ENCODE results near the gene LRIT1.

LRIT1 gene

DNA sequence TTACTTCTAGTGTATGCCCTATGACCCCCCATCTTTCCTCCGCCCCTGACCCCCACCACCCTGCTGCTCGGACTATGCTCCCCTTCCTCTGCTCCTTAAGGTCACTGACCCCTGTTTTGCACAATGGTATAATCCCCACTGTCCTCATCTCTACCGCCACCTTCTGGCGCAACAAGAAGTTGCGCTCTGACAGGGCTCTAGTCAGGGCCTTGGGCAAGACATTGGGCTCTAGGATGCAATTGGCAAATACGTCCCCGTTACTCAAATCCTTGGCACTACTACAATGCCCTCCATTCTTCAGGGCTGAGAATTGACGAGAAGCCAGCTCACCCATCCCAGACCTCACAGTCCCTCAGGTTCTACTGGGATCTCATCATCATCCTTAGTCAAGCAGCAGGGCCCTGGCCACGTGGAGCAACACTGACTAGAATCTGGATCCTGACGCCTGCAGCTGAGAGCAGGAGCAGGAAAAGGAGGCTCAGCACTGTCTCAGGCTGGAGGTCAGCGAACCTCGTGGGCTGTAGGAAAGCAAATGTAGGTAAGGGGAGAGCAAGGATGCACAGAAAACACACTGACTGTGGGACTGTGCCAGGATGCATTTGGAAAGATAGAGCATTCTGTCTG, 26.6 kb downstream of the LRIT1 start:
- H3K36me3 ChIP-seq (ENCODE audit: control insufficient read depth in 4 of 4, insufficient read depth in 4 of 4, low read length in 3 of 4) = no peaks in the 10 kb centered on the region
- POLR2A ChIA-PET = no interaction called here
- H3K4me3 ChIP-seq (ENCODE audit: control insufficient read depth in 1 of 7, extremely low read depth in 1 of 7, insufficient read depth in 4 of 7, low read depth in 2 of 7, low read length in 6 of 7) = peak overlapping the region in 1 of 7 experiments; percentile 66
- peaks cover 0 to 3% (median 0%) of the 10 kb centered on the region in 5 experiments for H3K9me3 ChIP-seq (ENCODE audit: control extremely low read depth in 1 of 5, control insufficient read depth in 4 of 5, insufficient read depth in 2 of 5, low read depth in 1 of 5, low read length in 4 of 5)
- WGBS (ENCODE audit: insufficient coverage) = 50% methylated on average over 11 of the region's 12 CpGs
- no peak overlapping the region for H3K27ac ChIP-seq (ENCODE audit: insufficient read depth in 1 of 2, low read depth in 1 of 2, low read length in 2 of 2, poor library complexity in 1 of 2, severe bottlenecking in 2 of 2)
- CTCF ChIA-PET = interaction anchor here (1.0 to 1.4 kb wide), 3 partner anchors 19 to 48 kb away, joined by 3 read pairs; no protein-coding TSS in a partner anchor
- peak; percentile 29 to 63 (median 50) for DNase-seq
- H3K4me1 ChIP-seq (ENCODE audit: control extremely low read depth in 1 of 4, control insufficient read depth in 4 of 4, insufficient read depth in 4 of 4, low read length in 3 of 4) = no peaks in the 10 kb centered on the region
- peaks cover 0 to 18% (median 4%) of the 10 kb centered on the region in 5 experiments for H3K27me3 ChIP-seq (replicated peaks in 2 of 5; ENCODE audit: control insufficient read depth in 4 of 5, insufficient read depth in 5 of 5, low read length in 4 of 5)

DNA sequence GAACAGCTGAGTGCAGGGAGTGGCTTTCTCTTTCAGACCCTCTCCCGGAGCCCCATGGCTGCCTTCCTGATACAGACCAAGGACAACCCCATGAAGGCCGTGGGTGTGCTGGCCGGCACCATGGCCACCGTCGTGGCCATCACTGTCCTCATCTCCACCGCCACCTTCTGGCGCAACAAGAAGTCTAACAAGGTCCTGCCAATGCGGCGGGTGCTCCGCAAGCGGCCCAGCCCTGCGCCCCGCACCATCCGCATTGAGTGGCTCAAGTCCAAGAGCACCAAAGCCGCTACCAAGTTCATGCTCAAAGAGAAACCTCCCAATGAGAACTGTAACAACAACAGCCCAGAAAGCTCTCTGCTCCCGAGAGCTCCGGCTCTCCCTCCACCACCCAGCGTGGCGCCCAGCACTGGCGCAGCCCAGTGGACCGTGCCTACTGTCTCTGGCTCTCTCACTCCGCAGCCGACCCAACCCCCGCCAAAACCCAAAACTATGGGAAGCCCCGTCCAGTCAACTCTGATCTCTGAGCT, 27.2 kb downstream of the LRIT1 start:
- ChIA-PET POLR2A (no interaction called here), CTCF (interaction anchor here (0.6 to 1.8 kb wide), 6 partner anchors 20 to 1243 kb away, joined by 3 to 4 read pairs (median 3); no protein-coding TSS in a partner anchor)
- 79% methylated on average over 18 of the region's 25 CpGs for whole genome bisulfite sequencing (ENCODE audit: insufficient coverage)
- Histone ChIP-seq H3K27ac (ENCODE audit: insufficient read depth in 1 of 2, low read depth in 1 of 2, low read length in 2 of 2, poor library complexity in 1 of 2, severe bottlenecking in 2 of 2) (no peak overlapping the region), H3K36me3 (ENCODE audit: control insufficient read depth in 4 of 4, insufficient read depth in 4 of 4, low read length in 3 of 4) (no peaks in the 10 kb centered on the region), H3K4me3 (ENCODE audit: control insufficient read depth in 1 of 7, extremely low read depth in 1 of 7, insufficient read depth in 4 of 7, low read depth in 2 of 7, low read length in 6 of 7) (peak overlapping the region in 1 of 7 experiments; percentile 66), H3K27me3 (replicated peaks in 2 of 5; ENCODE audit: control insufficient read depth in 4 of 5, insufficient read depth in 5 of 5, low read length in 4 of 5) (peaks cover 0 to 18% (median 4%) of the 10 kb centered on the region in 5 experiments), H3K9me3 (ENCODE audit: control extremely low read depth in 1 of 5, control insufficient read depth in 4 of 5, insufficient read depth in 2 of 5, low read depth in 1 of 5, low read length in 4 of 5) (peaks cover 0 to under 1% (median 0%) of the 10 kb centered on the region in 5 experiments), H3K4me1 (ENCODE audit: control extremely low read depth in 1 of 4, control insufficient read depth in 4 of 4, insufficient read depth in 4 of 4, low read length in 3 of 4) (no peaks in the 10 kb centered on the region)
- DNase-seq = no peak

- Histone ChIP-seq H3K4me3 (ENCODE audit: control insufficient read depth in 1 of 7, extremely low read depth in 1 of 7, insufficient read depth in 4 of 7, low read depth in 2 of 7, low read length in 6 of 7) (no peak overlapping the region), H3K9me3 (ENCODE audit: control extremely low read depth in 1 of 5, control insufficient read depth in 4 of 5, insufficient read depth in 2 of 5, low read depth in 1 of 5, low read length in 4 of 5) (no peaks in the 10 kb centered on the region), H3K27ac (ENCODE audit: insufficient read depth in 1 of 2, low read depth in 1 of 2, low read length in 2 of 2, poor library complexity in 1 of 2, severe bottlenecking in 2 of 2) (no peak overlapping the region), H3K36me3 (ENCODE audit: control insufficient read depth in 4 of 4, insufficient read depth in 4 of 4, low read length in 3 of 4) (no peaks in the 10 kb centered on the region), H3K4me1 (ENCODE audit: control extremely low read depth in 1 of 4, control insufficient read depth in 4 of 4, insufficient read depth in 4 of 4, low read length in 3 of 4) (no peaks in the 10 kb centered on the region), H3K27me3 (replicated peaks in 2 of 5; ENCODE audit: control insufficient read depth in 4 of 5, insufficient read depth in 5 of 5, low read length in 4 of 5) (peaks cover 0 to 21% (median 9%) of the 10 kb centered on the region in 5 experiments)
- ChIA-PET CTCF (interaction anchor here (1.2 to 1.8 kb wide), 3 partner anchors 13 to 58 kb away, joined by 4 to 5 read pairs (median 4); no protein-coding TSS in a partner anchor), POLR2A (no interaction called here)
- WGBS (ENCODE audit: insufficient coverage) = 93% methylated on average over 8 of the region's 11 CpGs
- DNase-seq = no peak
Observed at GRCh38 chr10:84213076-84213475, 28.3 kb downstream of the LRIT1 start.

DNA sequence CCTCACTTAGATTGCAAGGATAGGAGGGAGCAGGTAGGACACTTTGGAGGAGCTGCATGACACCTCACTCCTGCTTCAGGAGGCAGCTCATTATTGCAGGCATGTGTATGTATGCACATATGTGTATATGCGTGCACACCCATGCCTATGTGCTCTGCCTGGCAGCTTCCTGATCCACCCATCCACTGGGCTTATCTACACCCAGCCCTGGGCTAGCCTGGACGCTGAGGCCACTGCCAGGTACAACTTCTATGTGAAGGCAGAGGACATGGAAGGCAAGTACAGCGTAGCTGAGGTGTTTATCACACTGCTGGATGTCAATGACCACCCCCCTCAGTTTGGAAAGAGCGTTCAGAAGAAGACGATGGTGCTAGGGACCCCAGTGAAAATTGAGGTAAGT, 29.3 kb downstream of the LRIT1 start:
- ChIA-PET CTCF (interaction anchor here (1.3 to 2.2 kb wide), 3 partner anchors 12 to 63 kb away, joined by 4 to 10 read pairs (median 5); no protein-coding TSS in a partner anchor), POLR2A (no interaction called here)
- H3K27ac ChIP-seq (ENCODE audit: insufficient read depth in 1 of 2, low read depth in 1 of 2, low read length in 2 of 2, poor library complexity in 1 of 2, severe bottlenecking in 2 of 2) = no peak overlapping the region
- no peaks in the 10 kb centered on the region for H3K4me1 ChIP-seq (ENCODE audit: control extremely low read depth in 1 of 4, control insufficient read depth in 4 of 4, insufficient read depth in 4 of 4, low read length in 3 of 4)
- peaks cover 0 to 21% (median 13%) of the 10 kb centered on the region in 5 experiments for H3K27me3 ChIP-seq (replicated peaks in 2 of 5; ENCODE audit: control insufficient read depth in 4 of 5, insufficient read depth in 5 of 5, low read length in 4 of 5)
- WGBS (ENCODE audit: insufficient coverage) = 84% methylated on average over 3 of the region's 5 CpGs
- no peak overlapping the region for H3K4me3 ChIP-seq (ENCODE audit: control insufficient read depth in 1 of 7, extremely low read depth in 1 of 7, insufficient read depth in 4 of 7, low read depth in 2 of 7, low read length in 6 of 7)
- H3K9me3 ChIP-seq (ENCODE audit: control extremely low read depth in 1 of 5, control insufficient read depth in 4 of 5, insufficient read depth in 2 of 5, low read depth in 1 of 5, low read length in 4 of 5) = no peaks in the 10 kb centered on the region
- DNase-seq = no peak
- H3K36me3 ChIP-seq (ENCODE audit: control insufficient read depth in 4 of 4, insufficient read depth in 4 of 4, low read length in 3 of 4) = no peaks in the 10 kb centered on the region

DNA sequence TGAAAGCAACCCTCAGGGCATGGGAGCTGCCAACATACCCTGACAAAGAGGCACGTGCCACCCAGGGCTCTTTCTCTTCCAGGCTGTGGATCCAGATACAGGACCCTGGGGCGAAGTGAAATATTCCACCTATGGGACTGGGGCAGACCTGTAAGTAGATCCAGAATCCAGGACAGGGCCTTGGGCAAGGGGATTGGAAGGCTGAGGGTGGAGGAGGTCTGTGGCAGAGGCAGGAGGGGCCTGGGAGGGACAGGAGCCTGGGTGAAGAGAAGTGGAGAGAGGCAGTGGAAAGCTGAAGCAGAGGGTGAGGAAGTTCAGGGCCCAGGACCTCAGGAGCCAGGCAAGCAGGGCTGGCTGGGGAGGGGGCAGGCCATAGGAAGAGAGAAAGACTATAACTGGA, 29.8 kb downstream of the LRIT1 start:
- Histone ChIP-seq H3K27me3 (replicated peaks in 2 of 5; ENCODE audit: control insufficient read depth in 4 of 5, insufficient read depth in 5 of 5, low read length in 4 of 5) (peaks cover 0 to 24% (median 13%) of the 10 kb centered on the region in 5 experiments), H3K4me3 (ENCODE audit: control insufficient read depth in 1 of 7, extremely low read depth in 1 of 7, insufficient read depth in 4 of 7, low read depth in 2 of 7, low read length in 6 of 7) (no peak overlapping the region), H3K9me3 (ENCODE audit: control extremely low read depth in 1 of 5, control insufficient read depth in 4 of 5, insufficient read depth in 2 of 5, low read depth in 1 of 5, low read length in 4 of 5) (no peaks in the 10 kb centered on the region), H3K36me3 (ENCODE audit: control insufficient read depth in 4 of 4, insufficient read depth in 4 of 4, low read length in 3 of 4) (no peaks in the 10 kb centered on the region), H3K4me1 (ENCODE audit: control extremely low read depth in 1 of 4, control insufficient read depth in 4 of 4, insufficient read depth in 4 of 4, low read length in 3 of 4) (no peaks in the 10 kb centered on the region), H3K27ac (ENCODE audit: insufficient read depth in 1 of 2, low read depth in 1 of 2, low read length in 2 of 2, poor library complexity in 1 of 2, severe bottlenecking in 2 of 2) (no peak overlapping the region)
- POLR2A ChIA-PET = no interaction called here
- WGBS (ENCODE audit: insufficient coverage) = 95% methylated on average over 2 of the region's 2 CpGs
- CTCF ChIA-PET = interaction anchor here (1.3 to 2.2 kb wide), 2 partner anchors 11 to 63 kb away, joined by 5 to 10 read pairs; no protein-coding TSS in a partner anchor
- DNase-seq = no peak

- POLR2A ChIA-PET = no interaction called here
Observed at GRCh38 chr10:84208023-84208422, 33.3 kb downstream of the LRIT1 start.

More at GRCh38 chr10:84208023-84208422, 33.3 kb downstream of the LRIT1 start:
- Histone ChIP-seq H3K9me3 (ENCODE audit: control extremely low read depth in 1 of 5, control insufficient read depth in 4 of 5, insufficient read depth in 2 of 5, low read depth in 1 of 5, low read length in 4 of 5) (no peaks in the 10 kb centered on the region), H3K36me3 (ENCODE audit: control insufficient read depth in 4 of 4, insufficient read depth in 4 of 4, low read length in 3 of 4) (no peaks in the 10 kb centered on the region), H3K4me3 (ENCODE audit: control insufficient read depth in 1 of 7, extremely low read depth in 1 of 7, insufficient read depth in 4 of 7, low read depth in 2 of 7, low read length in 6 of 7) (no peak overlapping the region), H3K4me1 (ENCODE audit: control extremely low read depth in 1 of 4, control insufficient read depth in 4 of 4, insufficient read depth in 4 of 4, low read length in 3 of 4) (no peaks in the 10 kb centered on the region), H3K27ac (ENCODE audit: insufficient read depth in 1 of 2, low read depth in 1 of 2, low read length in 2 of 2, poor library complexity in 1 of 2, severe bottlenecking in 2 of 2) (no peak overlapping the region), H3K27me3 (replicated peaks in 2 of 5; ENCODE audit: control insufficient read depth in 4 of 5, insufficient read depth in 5 of 5, low read length in 4 of 5) (peaks cover 0 to 13% (median 12%) of the 10 kb centered on the region in 5 experiments)
- CTCF ChIA-PET = interaction anchor here (1.0 to 2.1 kb wide), 4 partner anchors 10 to 61 kb away, joined by 3 to 11 read pairs (median 4); no protein-coding TSS in a partner anchor
- WGBS (ENCODE audit: insufficient coverage) = 92% methylated on average over 9 of the region's 10 CpGs
- DNase-seq = no peak

Measured in common myeloid progenitor, CD34-positive (primary cell).